WTC11 (cell line): Measurements from ENCODE around the gene EXOSC5.

Source experiments
- ATF2 ChIP-seq: sonication (generic); formaldehyde crosslinking; IDR thresholded peaks from 2 replicates; pipeline ENCODE4 v1.8.1; 2022; ENCODE audit warnings: low read depth, missing genetic modification reagents, borderline replicate concordance
- ATF3 ChIP-seq: sonication (generic); formaldehyde crosslinking; conservative IDR thresholded peaks from 2 replicates; pipeline ENCODE4 v1.8.1; 2022; ENCODE audit warnings: mild to moderate bottlenecking, missing genetic modification reagents
- CTCF ChIP-seq: fragments of 200-600 bp; IDR thresholded peaks from 2 replicates; pipeline ENCODE4 v1.8.0; 2022; ENCODE audit warnings: antibody characterized with exemption
- E2F4 ChIP-seq: sonication (generic); formaldehyde crosslinking; IDR thresholded peaks from 2 replicates; pipeline ENCODE4 v1.8.1; 2022; ENCODE audit warnings: low read depth, mild to moderate bottlenecking, moderate library complexity, missing genetic modification reagents, borderline replicate concordance
- E2F5 ChIP-seq: sonication (generic); formaldehyde crosslinking; IDR thresholded peaks from 2 replicates; pipeline ENCODE4 v1.8.1; 2022; ENCODE audit warnings: mild to moderate bottlenecking, moderate library complexity, missing genetic modification reagents
- ELF4 ChIP-seq: sonication (generic); formaldehyde crosslinking; IDR thresholded peaks from 2 replicates; pipeline ENCODE4 v1.8.1; 2022; ENCODE audit warnings: low read depth, mild to moderate bottlenecking, moderate library complexity, missing genetic modification reagents
- FOXP1 ChIP-seq: sonication (generic); formaldehyde crosslinking; IDR thresholded peaks from 2 replicates; pipeline ENCODE4 v1.8.0; 2022; ENCODE audit warnings: missing genetic modification reagents, mild to moderate bottlenecking, moderate library complexity, borderline replicate concordance
- GABPB1 ChIP-seq: sonication (generic); formaldehyde crosslinking; IDR thresholded peaks from 2 replicates; pipeline ENCODE4 v1.8.1; 2023; ENCODE audit warnings: mild to moderate bottlenecking, missing genetic modification reagents
- NFE2L1 ChIP-seq: sonication (generic); formaldehyde crosslinking; IDR thresholded peaks from 2 replicates; pipeline ENCODE4 v1.8.1; 2023; ENCODE audit warnings: missing genetic modification reagents
- TCF7 ChIP-seq: sonication (generic); formaldehyde crosslinking; IDR thresholded peaks from 2 replicates; pipeline ENCODE4 v1.8.0; 2022; ENCODE audit warnings: mild to moderate bottlenecking, low read depth, missing genetic modification reagents, moderate library complexity
- TEAD4 ChIP-seq: sonication (generic); formaldehyde crosslinking; IDR thresholded peaks from 2 replicates; pipeline ENCODE4 v1.8.0; 2022; ENCODE audit warnings: mild to moderate bottlenecking, missing genetic modification reagents
- USF2 ChIP-seq: sonication (generic); formaldehyde crosslinking; IDR thresholded peaks from 2 replicates; pipeline ENCODE4 v1.8.1; 2023; ENCODE audit warnings: mild to moderate bottlenecking, missing genetic modification reagents, moderate library complexity

GRCh38 chr19:41431426-41432386, 34.5 kb upstream of the EXOSC5 start:
- TF ChIP-seq USF2 (CRISPR knock-in tag) (no peak), GABPB1 (CRISPR knock-in tag) (no peak), E2F5 (CRISPR knock-in tag) (no peak), CTCF (no peak), ATF2 (no peak), TEAD4 (CRISPR knock-in tag) (no peak), FOXP1 (CRISPR knock-in tag) (no peak), ELF4 (CRISPR knock-in tag) (no peak), NFE2L1 (no peak), ATF3 (CRISPR knock-in tag) (no peak), TCF7 (CRISPR knock-in tag) (no peak), E2F4 (CRISPR knock-in tag) (no peak)
